HEK293 (cell line): ENCODE results near the gene APOBEC3A.

ENCODE experiments used
- CTCF ChIA-PET: fragments of 350-600 bp; formaldehyde crosslinking; extraction: SDS; loops from one replicate; lab custom pipeline; 2021; ENCODE audit warnings: antibody characterized with exemption; lab: Yijun Ruan, JAX
- POLR2A ChIA-PET: fragments of 300-600 bp; formaldehyde crosslinking; extraction: SDS; loops from one replicate; lab custom pipeline; 2020; ENCODE audit warnings: antibody characterized with exemption, inconsistent platforms; lab: Yijun Ruan, JAX
- H3K27ac ChIP-seq: fragments of 200-500 bp; sonication (Bioruptor generic); 2 replicates; pipeline ENCODE4 v1.5.1; 2014; ENCODE audit warnings: low read depth, low read length, control low read depth, inconsistent platforms; ENCODE audit errors: extremely low read depth
- H3K36me3 ChIP-seq, 2 experiments: fragments of 200-500 bp in 1 of 2; sonication (Bioruptor generic) in 1 of 2; 1 replicate in 1 of 2; 2 replicates in 1 of 2; pipeline ENCODE4 v1.5.1; 2014 to 2017; ENCODE audit warnings: inconsistent platforms in 2 of 2, low read length in 2 of 2; ENCODE audit not compliant: control insufficient read depth in 2 of 2, insufficient read depth in 1 of 2
- H3K4me1 ChIP-seq: fragments of 200-500 bp; sonication (Bioruptor generic); 2 replicates; pipeline ENCODE4 v1.5.1; 2014; ENCODE audit warnings: mild to moderate bottlenecking, low read length, inconsistent platforms; ENCODE audit not compliant: control insufficient read depth, insufficient read depth
- H3K4me3 ChIP-seq: 2 replicates; pipeline ENCODE4 v1.5.1; 2011; ENCODE audit warnings: low read depth, mild to moderate bottlenecking, control low read depth, low read length, moderate library complexity
- H3K9me3 ChIP-seq: fragments of 200-500 bp; sonication (Bioruptor generic); 2 replicates; pipeline ENCODE4 v1.5.1; 2014; ENCODE audit warnings: low read depth, low read length, inconsistent platforms; ENCODE audit not compliant: control insufficient read depth, insufficient read depth
- BCL6B ChIP-seq: fragments of 450-650 bp; formaldehyde crosslinking; IDR thresholded peaks from 2 replicates; pipeline ENCODE4 v1.5.1; 2017; ENCODE audit warnings: missing biosample characterization, missing genetic modification characterization
- PRDM1 ChIP-seq: fragments of 450-650 bp; formaldehyde crosslinking; IDR thresholded peaks from 2 replicates; pipeline ENCODE4; 2016; ENCODE audit warnings: missing biosample characterization, missing genetic modification characterization
- PRDM10 ChIP-seq: fragments of 450-650 bp; formaldehyde crosslinking; IDR thresholded peaks from 2 replicates; pipeline ENCODE4 v1.5.1; 2016; ENCODE audit warnings: missing biosample characterization, missing genetic modification characterization
- ZBTB10 ChIP-seq: fragments of 450-650 bp; formaldehyde crosslinking; IDR thresholded peaks from 2 replicates; pipeline ENCODE4 v1.5.1; 2016; ENCODE audit warnings: missing biosample characterization, missing genetic modification characterization
- ZBTB17 ChIP-seq: fragments of 450-650 bp; formaldehyde crosslinking; IDR thresholded peaks from 2 replicates; pipeline ENCODE4 v1.5.1; 2016; ENCODE audit warnings: missing biosample characterization, missing genetic modification characterization
- ZBTB7A ChIP-seq: fragments of 450-650 bp; formaldehyde crosslinking; IDR thresholded peaks from 2 replicates; pipeline ENCODE4 v1.5.1; 2016; ENCODE audit warnings: low read depth, missing biosample characterization, missing genetic modification characterization
- ZNF148 ChIP-seq: fragments of 450-650 bp; formaldehyde crosslinking; IDR thresholded peaks from 2 replicates; pipeline ENCODE4 v1.5.0; 2017; ENCODE audit warnings: missing biosample characterization, missing genetic modification characterization, borderline replicate concordance
- ZNF155 ChIP-seq: fragments of 450-650 bp; formaldehyde crosslinking; IDR thresholded peaks from 2 replicates; pipeline ENCODE4 v1.5.1; 2016; ENCODE audit warnings: missing biosample characterization, missing genetic modification characterization
- ZNF335 ChIP-seq: fragments of 450-650 bp; formaldehyde crosslinking; conservative IDR thresholded peaks from 2 replicates; pipeline ENCODE4 v1.5.1; 2016; ENCODE audit warnings: missing biosample characterization, missing genetic modification characterization
- ZNF341 ChIP-seq: fragments of 450-650 bp; formaldehyde crosslinking; IDR thresholded peaks from 2 replicates; pipeline ENCODE4; 2016; ENCODE audit warnings: low read depth, missing biosample characterization, missing genetic modification characterization
- ZNF366 ChIP-seq: fragments of 450-650 bp; formaldehyde crosslinking; conservative IDR thresholded peaks from 2 replicates; pipeline ENCODE4 v1.5.1; 2016; ENCODE audit warnings: missing biosample characterization, missing genetic modification characterization
- ZNF473 ChIP-seq: fragments of 450-650 bp; formaldehyde crosslinking; IDR thresholded peaks from 2 replicates; pipeline ENCODE4 v1.5.1; 2017; ENCODE audit warnings: missing biosample characterization, missing genetic modification characterization
- ZNF555 ChIP-seq: fragments of 450-650 bp; formaldehyde crosslinking; conservative IDR thresholded peaks from 2 replicates; pipeline ENCODE4 v1.5.1; 2017; ENCODE audit warnings: missing biosample characterization, mild to moderate bottlenecking, missing genetic modification characterization, inconsistent platforms
- ZNF664 ChIP-seq: fragments of 450-650 bp; formaldehyde crosslinking; IDR thresholded peaks from 2 replicates; pipeline ENCODE4 v1.5.1; 2016; ENCODE audit warnings: missing biosample characterization, missing genetic modification characterization
- ZNF701 ChIP-seq: fragments of 450-650 bp; formaldehyde crosslinking; IDR thresholded peaks from 2 replicates; pipeline ENCODE4 v1.5.1; 2016; ENCODE audit warnings: missing biosample characterization, missing genetic modification characterization
- ZNF776 ChIP-seq: fragments of 450-650 bp; formaldehyde crosslinking; IDR thresholded peaks from 2 replicates; pipeline ENCODE4 v1.5.0; 2017; ENCODE audit warnings: missing biosample characterization, missing genetic modification characterization, borderline replicate concordance
- ZNF777 ChIP-seq: fragments of 450-650 bp; formaldehyde crosslinking; IDR thresholded peaks from 2 replicates; pipeline ENCODE4 v1.5.1; 2017; ENCODE audit warnings: missing biosample characterization, missing genetic modification characterization, borderline replicate concordance
- ZNF785 ChIP-seq: fragments of 450-650 bp; formaldehyde crosslinking; IDR thresholded peaks from 2 replicates; pipeline ENCODE4 v1.5.1; 2016; ENCODE audit warnings: missing biosample characterization, missing genetic modification characterization

The APOBEC3A gene

GRCh38 chr22:38956551-38956950 is 858 bp upstream of the APOBEC3A start:
- Histone ChIP-seq H3K4me3 (no peak overlapping the region), H3K27ac (no peak overlapping the region), H3K4me1 (no peaks in the 10 kb centered on the region), H3K9me3 (no peaks in the 10 kb centered on the region), H3K36me3 (no peaks in the 10 kb centered on the region)
- CTCF ChIA-PET, result interaction anchor here (1.0 kb wide), 1 partner anchor 25 kb away, joined by 4 read pairs; no protein-coding TSS in a partner anchor
- POLR2A ChIA-PET, result no interaction called here
- peak; percentile 46 for TF ChIP-seq ZNF341 (tag by site-specific recombination)
- TF ChIP-seq ZBTB7A (tag by site-specific recombination), result no peak
- peak; percentile 55 for TF ChIP-seq ZNF335 (tag by site-specific recombination)

GRCh38 chr22:38957808-38958650 is 620 bp downstream of the APOBEC3A start:
- ChIA-PET CTCF (interaction anchor here (0.6 kb wide), 1 partner anchor 24 kb away, joined by 3 read pairs; no protein-coding TSS in a partner anchor), POLR2A (no interaction called here)

More at GRCh38 chr22:38957808-38958650, 620 bp downstream of the APOBEC3A start:
- Histone ChIP-seq H3K4me1 (no peaks in the 10 kb centered on the region), H3K4me3 (no peak overlapping the region), H3K36me3 (no peaks in the 10 kb centered on the region), H3K27ac (no peak overlapping the region), H3K9me3 (no peaks in the 10 kb centered on the region)
- TF ChIP-seq ZNF776 (0 out of 2 replicates have a peak, but pooled peaks have one; percentile 9), PRDM10 (tag by site-specific recombination) (no peak), ZNF701 (no peak), ZNF785 (0 out of 2 replicates have a peak, but pooled peaks have one; percentile 47), ZBTB10 (no peak), ZNF555 (tag by site-specific recombination) (no peak), ZNF777 (tag by site-specific recombination) (0 out of 2 replicates have a peak, but pooled peaks have one; percentile 15), PRDM1 (peak; percentile 99), BCL6B (tag by site-specific recombination) (no peak), ZNF148 (tag by site-specific recombination) (0 out of 2 replicates have a peak, but pooled peaks have one; percentile 6), ZNF473 (tag by site-specific recombination) (no peak), ZNF155 (tag by site-specific recombination) (no peak), ZBTB17 (tag by site-specific recombination) (peak; percentile 36; the same call in 1 of the 2 replicates), ZNF366 (tag by site-specific recombination) (peak; percentile 100), ZNF664 (peak; percentile 87)
